HS-27A (cell line): Measurements from ENCODE around the gene ZNF692.
"Not testable (repeated sequence)": the region's sequence is repeated elsewhere in the genome, so short reads cannot be mapped to it uniquely, and the experiment has no call there.

Experiments used
- DNase-seq: peaks from one replicate; pipeline ENCODE4 v3.0.0-alpha.2; 2012; ENCODE audit warnings: low read depth, missing footprints

ZNF692 gene

DNA sequence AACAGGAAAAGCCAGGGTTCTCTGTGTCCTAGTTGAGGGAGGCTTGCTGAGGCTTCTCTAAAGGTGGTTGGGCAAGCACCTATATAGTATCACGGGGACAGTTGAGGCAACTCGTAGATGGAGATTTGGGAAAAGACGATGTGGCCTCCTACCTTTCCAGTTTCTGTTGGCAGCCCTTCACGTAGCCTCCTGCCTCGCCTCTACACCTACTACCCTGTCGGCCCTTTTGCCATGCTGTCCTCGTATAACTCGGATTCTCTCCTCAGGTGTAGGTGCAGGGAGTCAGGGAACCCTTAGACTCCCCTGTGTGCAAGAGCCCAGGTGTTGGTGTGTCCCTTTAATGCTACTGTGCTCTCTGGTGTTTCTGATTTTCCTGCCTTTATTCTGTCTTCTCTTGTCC, 10.3 kb downstream of the ZNF692 start:
- no peak for DNase-seq

DNA sequence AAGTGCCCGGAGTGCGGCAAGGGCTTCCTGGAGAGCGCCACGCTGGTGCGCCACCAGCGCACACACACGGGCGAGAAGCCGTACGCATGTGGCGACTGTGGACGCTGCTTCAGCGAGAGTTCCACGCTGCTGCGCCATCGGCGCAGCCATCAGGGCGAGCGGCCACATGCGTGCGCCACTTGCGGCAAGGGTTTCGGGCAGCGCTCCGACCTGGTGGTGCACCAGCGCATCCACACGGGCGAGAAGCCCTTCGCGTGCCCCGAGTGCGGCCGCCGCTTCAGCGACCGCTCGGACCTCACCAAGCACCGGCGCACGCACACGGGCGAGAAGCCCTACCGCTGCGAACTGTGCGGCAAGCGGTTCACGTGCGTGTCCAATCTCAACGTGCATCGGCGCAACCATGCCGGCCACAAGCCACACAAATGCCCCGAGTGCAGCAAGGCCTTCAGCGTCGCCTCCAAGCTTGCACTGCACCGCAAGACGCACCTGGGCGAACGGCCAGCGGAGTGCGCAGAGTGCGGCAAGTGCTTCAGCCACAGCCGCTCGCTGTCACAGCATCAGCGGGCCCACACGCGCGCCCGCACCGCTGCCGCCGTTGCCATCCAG, 10.8 kb downstream of the ZNF692 start:
- DNase-seq = no peak

DNA sequence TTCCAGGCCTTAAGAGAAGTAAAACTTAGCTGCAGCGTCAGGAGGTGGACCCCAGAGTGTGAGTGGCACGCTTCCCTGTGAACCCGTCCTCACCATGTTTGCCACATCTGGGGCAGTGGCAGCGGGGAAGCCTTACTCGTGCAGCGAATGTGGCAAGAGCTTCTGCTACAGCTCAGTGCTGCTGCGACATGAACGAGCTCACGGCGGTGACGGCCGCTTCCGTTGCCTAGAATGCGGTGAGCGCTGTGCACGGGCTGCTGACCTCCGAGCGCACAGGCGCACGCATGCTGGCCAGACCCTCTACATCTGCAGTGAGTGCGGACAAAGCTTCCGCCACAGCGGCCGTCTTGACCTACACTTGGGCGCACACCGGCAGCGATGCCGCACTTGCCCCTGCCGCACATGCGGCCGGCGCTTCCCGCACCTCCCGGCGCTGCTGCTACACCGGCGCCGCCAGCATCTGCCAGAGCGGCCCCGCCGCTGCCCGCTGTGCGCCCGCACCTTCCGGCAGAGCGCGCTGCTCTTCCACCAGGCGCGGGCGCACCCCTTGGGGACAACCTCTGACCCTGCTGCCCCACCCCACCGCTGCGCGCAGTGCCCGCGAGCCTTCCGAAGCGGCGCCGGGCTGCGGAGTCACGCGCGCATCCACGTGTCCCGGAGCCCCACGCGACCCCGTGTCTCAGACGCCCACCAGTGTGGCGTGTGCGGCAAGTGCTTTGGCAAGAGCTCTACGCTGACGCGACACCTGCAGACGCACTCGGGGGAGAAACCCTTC, 11.5 kb downstream of the ZNF692 start:
- DNase-seq = no peak

DNA sequence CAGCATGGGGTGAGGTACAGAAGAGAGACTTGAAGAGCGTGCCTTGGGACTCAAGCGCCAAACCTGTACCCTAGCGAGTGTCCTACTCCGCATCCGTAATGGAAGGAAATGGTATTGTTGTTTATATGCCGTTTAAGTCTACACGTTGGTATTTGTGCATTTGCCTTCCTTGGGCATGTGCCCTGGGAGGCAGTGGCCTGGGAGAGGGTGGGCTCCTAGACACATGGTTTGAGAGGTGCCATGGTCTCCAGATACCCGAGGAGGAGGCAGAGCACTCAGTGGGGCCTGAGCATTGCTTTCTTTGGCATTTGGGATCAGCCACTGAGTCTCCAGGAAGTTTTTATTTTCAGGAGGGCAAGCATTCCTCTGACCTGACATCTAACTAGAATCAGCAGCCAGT, 14.4 kb downstream of the ZNF692 start:
- DNase-seq = no peak

DNA sequence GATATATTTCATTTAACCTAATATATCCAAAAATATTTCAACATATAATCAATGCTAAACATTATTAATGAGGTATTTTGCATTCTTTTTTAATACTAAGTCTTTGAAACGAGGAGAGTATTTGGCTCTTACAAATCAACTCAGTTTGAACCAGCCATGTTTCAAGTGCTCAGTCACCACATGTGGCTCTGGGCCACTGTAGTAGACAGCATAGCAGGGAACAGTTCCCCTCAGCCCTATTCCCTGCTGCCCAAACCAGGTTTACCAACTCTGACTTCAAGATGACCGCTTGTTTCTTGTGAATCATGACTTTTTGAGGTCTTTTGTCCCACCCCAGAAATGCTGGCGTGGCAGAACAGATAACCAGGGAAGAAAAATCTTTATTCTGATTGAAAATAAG, 15.2 kb downstream of the ZNF692 start:
- no peak for DNase-seq

DNA sequence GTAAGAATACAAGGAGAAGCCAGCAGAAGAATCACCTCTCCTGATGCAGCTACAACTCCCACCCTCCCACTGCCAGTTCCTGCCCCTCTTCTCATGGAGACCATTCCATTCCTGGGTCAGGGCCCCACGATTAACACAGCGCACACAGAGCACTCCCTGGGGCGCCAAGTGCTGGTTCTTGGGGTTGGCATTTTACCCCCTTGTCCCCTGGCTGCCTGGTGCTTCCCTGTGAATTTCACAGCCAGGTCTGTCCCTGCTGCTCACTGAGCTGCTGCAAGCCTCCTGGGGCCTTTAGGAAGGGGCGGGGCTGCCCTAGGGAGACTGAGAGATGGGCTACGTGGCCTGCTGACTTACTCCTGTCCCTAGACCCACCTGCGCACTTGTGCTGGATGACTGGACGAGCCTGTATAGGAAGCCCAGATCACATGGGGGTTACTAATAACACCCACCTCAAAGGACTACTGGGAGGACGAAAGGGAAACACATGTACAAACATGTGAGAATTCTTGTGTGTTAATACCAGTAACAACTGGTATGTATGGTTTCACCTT, 16.0 kb downstream of the ZNF692 start:
- DNase-seq = no peak

DNA sequence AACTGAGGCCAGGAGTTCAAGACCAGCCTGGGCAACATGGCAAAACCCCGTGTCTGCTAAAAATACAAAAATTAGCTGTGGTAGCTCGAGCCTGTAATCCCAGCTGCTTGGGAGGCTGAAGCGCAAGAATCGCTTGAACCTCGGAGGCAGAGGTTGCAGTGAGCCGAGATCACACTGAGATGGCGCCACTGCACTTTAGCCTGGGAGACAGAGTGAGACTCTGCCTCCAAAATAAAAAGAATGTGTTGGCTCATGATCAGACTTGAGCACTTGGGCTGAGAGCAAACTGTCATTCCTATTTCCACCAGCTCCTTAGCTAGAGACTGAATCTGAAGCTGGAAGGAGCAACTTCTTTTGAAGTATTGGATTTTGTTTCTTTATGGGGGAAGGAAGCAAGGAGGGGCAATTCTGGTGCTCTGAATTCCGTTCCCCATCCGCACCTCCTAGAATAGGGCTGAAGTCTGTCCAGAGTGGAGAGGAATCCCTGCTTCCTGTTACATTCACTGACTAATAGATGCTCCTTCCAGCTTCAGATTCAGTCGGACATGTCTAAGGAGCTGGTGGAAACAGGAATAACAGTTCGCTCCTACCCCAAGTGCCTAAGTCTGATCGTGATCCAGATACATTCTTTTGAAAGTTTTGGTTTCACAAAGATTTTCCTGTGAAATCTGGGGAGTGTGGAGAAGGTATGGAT, 17.0 kb downstream of the ZNF692 start:
- DNase-seq = no peak

DNA sequence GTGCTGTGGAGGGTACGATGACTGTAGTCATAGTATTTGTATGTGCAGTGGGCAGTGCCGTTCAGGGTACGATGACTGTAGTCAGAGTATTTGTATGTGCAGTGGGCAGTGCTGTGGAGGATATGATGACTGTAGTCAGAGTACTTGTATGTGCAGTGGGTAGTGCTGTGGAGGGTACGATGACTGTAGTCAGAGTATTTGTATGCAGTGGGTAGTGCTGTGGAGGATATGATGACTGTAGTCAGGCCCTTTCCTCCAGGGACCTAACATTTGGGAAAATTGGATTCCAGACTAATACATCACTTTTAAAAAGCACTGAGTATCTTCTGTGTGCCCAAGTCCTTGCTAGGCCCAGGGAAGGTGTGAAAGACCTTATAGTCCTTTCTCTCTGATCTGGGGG, 17.9 kb downstream of the ZNF692 start:
- DNase-seq = no peak

DNA sequence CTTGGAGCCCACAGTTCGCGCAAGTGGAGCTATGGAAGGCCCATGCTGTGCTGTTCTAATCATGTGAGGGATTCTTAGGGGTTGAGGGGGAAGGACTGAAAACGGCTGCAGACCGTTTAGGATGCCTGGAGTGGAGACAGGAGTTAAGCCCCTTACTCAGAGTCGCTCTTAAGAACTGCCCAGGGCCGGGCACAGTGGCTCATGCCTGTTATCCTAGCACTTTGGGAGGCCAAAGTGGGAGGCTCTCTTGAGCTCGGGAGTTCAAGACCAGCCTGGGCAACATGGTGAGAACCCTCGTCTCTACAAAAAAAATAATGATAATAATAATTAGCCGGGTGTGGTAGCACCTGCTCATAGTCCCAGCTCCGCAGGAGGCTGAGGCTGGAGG, 19.7 kb downstream of the ZNF692 start:
- DNase-seq = no peak

DNA sequence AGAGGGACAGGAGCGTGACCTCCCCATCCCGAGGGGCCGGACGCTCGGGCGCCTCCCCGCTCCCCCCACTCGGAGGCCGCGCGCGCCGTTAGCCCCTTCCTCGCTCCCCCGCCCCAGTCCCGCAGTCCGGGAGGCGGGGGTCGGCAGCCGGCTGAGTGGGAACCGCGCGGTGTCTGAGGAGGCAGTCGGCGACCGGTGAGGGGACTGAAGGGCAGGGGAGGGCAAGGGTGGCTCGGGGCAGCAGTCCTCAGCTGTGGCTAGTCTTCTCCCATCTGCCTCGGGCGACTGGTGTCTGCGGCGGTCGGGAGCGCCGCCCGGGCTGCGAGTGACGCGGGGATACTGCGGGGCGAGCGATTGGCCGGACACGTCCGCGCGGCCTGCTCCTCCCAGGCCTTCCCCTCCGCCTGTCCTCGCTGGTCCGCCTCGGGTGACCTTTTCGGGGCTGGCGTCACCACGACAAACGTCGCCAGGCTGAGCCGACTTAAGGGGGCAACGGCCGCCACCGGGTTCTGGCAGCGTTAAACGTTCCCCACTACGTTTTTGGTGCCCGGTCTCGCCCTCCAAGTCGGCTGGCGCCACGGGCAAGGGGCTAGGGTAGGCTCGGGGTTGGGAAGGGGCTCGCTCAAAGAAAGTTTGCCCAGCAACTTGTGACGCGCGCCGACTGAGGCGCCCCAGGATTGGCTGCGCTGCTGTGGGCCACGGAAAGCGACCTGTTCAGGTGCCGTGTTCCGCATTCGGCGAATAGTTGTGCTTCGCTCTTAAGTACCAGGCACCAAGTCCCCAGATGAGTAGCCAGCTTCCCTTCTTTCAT, 20.3 kb downstream of the ZNF692 start:
- DNase-seq = peak; percentile 68

DNA sequence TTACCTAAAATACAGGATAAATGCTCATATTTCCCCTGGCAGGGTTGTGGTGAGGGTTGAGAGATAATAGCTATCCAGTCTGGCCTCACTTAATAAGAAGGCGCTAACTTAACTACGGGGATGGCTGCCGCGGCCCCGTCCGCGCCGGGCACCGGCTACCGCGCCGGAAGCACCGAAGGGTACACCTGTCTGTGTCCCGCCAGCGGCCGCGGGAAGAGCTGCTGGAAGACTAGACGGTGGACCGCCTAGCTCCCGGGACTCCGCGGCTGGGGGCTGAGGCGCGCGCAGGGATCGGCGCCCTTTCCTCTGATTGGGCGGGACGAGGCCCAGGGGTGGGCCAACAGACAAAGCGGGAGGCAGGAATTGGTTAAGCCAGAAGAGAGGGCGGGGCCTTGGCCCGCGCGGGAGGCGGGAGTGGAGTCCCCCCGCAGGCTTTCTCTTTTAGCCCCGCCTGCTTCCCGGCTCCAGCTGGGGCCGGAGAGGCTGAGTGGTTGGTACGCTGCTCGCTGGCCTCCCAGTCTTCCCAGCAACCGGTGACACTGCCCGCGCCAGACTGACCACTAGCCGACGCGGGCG, 21.0 kb downstream of the ZNF692 start, which contains the start of gene ZNF672:
Gene ZNF672 (plus strand): TSS at position 444 of the 576 bp plus-strand sequence. CDS start 9,051 bp downstream, outside the sequence.
- peak; percentile 81 for DNase-seq

DNA sequence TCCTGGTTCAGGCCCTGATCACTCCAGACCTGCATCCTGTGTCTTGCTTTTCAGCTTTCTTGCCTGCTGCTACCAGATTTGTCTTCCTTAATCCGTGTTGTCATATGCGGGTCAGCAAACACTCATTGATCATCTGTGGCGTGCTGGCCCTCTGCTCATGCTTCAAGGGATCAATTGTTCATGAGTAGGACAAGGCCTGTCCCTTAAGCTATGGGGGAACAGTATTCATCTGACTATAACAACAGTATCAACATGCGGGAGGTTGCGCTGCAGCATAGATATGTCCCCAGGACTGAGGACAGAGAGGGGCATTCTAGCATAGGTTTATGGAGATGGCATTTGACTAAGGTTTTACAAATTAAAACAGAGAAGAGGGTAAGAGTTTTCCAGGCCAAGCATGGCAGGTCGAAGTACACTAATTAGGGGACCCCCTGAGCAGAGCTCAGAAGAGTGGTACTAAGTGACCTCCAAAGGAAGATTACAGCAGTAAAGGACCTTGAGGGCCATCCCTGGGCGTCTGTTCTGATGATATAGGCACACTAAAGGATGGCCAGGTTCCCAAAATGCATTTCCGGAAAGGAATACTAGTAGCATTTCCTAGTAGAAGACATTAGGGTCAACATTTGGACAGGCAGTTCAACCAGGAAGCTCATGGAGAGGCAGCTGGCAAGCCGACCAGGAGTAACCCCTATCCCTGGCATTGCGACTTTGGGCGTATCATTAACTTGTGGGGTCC, 21.7 kb downstream of the ZNF692 start:
- no peak for DNase-seq

DNA sequence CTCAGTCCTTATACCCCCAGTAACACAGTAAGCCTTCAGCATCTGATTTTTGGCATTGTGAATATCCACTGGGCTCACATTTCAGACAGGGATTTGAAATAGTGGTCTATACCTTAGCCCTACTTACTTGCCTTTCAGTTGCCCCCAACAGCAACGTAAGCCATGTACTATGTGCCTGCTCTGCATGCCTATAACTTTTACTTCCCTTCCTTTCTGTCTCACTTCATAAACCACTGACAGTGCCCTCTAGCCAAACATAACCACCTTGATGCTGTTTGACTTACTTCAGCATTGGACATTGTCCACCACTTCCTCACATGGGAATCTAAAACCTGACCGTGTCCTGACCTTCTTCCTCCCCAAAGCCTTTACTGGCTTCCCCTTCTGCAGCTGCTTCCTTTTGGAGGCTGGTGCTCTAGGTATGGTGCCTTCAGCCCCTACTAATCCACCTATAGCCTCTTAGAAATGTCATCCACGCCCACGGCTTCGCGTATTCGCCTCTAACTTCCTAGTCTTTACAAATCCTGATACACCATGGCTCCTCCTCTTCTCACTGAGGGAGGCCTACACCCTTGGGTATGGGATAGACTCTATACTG, 24.4 kb downstream of the ZNF692 start:
- no peak for DNase-seq

DNA sequence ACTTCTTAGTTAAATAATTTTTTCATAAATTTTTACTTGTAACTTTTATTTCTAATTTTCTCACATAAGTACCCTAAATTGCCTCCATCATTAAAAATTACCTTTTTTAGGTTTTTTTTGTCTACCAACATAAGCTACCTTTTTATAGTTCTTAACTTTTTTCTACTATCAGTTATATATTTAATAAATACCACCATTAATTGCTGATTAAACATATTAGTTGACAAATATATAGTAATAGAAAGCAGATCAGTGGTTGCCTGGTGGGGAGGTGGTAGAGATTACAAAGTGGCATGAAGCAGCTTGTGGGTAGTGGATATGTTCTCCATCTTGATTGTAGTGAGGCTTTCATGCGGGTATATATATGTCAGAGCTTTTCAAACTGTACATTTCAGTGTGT, 27.0 kb downstream of the ZNF692 start:
- no peak for DNase-seq

DNA sequence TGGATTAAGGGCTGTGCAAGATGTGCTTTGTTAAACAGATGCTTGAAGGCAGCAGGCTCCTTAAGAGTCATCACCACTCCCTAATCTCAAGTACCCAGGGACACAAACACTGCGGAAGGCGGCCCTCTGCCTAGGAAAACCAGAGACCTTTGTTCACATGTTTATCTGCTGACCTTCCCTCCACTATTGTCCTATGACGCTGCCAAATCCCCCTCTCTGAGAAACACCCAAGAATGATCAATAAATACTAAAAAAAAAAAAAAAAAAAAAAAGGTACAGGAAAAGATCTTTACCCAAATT, 28.2 kb downstream of the ZNF692 start:
- not testable (repeated sequence) for DNase-seq

DNA sequence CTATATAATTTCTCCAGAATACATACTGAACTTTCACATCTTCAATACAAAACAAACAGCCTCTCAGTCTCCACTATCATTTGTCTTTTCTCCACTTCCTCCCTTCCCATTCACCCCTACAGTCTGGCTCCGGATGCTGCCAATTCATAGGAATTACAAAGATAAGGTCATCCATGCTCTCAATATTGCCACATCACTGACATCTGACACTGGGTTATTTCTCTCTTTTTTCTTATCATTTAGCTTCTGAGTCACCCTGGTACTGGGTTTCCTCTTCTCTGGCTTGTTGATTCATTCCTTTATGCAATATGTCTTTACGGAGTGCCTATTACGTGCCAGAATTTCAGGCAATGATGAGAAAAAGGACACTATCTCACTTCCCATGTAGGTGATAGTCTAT, 30.0 kb downstream of the ZNF692 start:
- peak; percentile 58 for DNase-seq

DNA sequence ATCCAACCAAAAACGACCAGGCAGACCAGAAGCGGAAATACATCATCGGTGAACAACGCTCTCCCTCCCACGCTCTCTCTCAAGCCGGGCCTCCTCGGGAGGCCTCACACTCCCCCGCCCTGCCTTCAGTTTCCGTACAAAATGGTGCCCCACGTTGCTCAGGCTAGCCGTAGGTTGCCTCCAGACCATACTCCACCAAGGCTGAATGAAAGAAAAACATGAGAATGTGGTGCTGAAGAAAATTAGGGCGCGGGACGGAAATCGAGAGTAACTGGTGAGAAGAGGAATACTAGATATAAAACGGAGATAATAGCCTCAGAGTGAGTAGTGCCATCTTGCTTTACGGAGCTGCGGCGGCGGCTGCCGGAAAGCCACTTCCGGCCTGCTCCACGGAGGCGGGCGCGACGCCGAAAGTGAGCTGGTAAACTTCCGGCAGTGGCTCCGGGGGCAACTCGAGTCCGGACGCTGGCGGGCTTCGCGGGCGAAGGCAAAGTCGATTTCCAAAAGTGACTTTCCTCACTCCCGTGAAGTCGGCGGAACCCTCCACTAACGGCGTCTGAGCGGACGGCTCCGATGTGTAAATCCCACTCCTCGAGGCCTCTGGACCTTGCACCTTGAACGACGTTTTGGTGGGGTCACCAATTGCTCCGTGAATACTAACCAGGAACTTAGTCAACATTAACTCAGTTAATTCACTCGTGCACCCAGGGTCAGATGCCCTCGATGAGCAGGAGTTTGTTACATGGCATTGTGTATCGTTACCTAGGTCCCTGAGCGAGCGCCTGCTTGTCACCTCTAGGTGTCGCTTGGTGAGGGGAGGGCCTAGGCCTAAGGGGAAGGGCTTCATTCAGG, 32.8 kb downstream of the ZNF692 start, which contains the start of gene SH3BP5L:
Gene SH3BP5L (minus strand): TSS at position 7 of the 852 bp plus-strand sequence. CDS start 980 bp downstream, outside the sequence.
- peak; percentile 90 for DNase-seq

DNA sequence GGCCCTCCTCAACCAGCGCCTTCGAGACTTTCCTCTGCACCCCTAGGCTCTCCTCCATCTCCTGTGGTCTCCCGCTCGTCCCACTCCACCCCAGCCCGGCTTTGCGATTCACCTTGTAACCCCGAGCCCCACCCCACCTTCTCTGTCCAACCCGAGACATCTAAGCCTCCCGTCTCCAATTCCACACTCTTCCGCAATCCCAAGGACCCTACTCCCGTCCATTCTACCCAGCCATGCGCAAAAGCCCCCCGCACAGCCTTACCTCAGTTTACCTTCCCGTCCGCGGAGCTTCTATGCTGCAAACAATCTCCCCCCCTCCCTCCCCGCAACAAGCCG, 33.3 kb downstream of the ZNF692 start:
- no peak for DNase-seq

DNA sequence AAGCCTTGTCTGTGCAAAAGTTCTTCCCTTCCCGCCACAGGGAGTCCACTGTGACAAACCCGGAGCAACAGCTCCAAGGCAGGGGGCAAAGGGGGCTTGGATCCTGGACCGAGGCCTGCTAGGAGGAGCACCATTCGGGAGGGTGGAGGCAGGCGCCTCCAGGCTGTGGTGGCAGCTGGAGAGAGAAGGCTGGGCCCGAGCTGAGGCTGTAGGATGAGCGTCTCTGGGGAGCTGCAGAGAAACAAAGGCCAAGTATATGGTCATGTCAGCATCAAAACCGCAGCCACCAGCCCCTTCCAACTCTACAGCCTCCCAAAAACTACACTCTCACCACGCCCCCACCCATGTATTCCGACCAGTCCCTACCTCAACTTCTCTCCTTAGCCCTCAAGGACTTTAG, 33.7 kb downstream of the ZNF692 start:
- DNase-seq = no peak

DNA sequence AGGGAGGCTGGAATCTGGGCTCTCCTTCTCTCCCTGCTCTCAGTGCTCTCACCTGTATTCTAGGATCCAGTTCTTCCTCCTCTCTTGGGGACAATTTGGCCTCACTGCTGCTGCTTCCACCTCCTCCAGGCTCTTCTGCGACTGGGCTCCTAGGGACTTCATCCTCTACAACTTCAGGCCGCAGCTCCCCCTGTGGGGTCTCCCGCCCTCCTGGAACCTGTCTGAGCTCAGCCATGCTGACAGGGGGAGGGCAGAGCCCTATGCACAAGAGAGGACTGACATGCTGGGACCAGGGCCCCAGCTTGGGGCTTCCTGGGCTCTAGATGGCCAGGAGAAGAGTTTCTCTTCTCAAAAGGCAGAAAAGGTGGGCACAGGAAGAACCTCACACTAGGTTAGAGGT, 34.2 kb downstream of the ZNF692 start:
- no peak for DNase-seq
